ENCODE data around the gene FAIM2.
A peak's percentile ranks its signal among the peaks of the same experiment; 100 is the strongest.

Gene FAIM2

DNA sequence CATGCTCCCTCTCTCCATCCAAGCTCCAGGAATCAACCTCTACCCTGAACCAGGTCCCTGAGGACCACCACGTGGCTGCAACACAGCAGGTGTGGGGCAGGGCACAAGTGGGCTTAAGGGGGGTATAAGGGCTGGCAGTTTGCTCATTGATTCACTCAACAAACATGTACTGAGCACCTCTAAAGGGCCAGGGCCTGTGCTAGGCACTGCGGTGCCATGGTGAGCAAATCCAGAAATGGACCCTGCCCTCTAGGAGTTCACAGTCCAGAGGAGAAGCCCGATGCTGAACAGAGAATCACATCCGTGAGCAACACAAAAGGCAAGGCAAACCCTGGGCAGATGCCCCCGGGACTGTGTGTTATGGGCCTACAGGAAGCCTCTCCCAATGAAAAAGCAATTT is 40.3 kb upstream of the FAIM2 start:
- Mint-ChIP-seq H3K27me3 (no peaks in the 10 kb centered on the region), H3K36me3 (ENCODE audit: low read depth) (no peaks in the 10 kb centered on the region), H3K4me3 (no peak overlapping the region), H3K4me1 (ENCODE audit: low read depth) (peaks cover 32% of the 10 kb centered on the region), H3K9me3 (no peaks in the 10 kb centered on the region), H3K27ac (peak overlapping the region; percentile 95)
- DNase-seq: peak; percentile 29

DNA sequence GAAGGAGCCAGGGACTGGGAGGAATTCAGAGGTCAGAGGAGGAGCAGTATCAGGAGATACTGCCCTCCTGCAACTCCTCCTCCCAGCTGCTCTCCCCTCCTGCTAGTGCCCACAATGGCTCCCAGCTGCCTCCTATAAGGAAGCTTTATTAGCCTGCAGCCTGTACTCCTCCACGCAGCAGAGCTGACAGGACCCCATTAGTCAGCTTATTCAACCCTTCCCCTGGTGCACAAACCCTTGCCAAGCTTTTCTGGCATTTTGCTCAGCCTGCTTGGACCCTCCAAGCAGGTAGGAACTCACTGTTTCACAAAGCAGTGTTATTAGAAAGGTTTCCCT is 39.9 kb upstream of the FAIM2 start:
- Mint-ChIP-seq H3K27me3 (no peaks in the 10 kb centered on the region), H3K4me3 (no peak overlapping the region), H3K27ac (peak overlapping the region; percentile 95)

DNA sequence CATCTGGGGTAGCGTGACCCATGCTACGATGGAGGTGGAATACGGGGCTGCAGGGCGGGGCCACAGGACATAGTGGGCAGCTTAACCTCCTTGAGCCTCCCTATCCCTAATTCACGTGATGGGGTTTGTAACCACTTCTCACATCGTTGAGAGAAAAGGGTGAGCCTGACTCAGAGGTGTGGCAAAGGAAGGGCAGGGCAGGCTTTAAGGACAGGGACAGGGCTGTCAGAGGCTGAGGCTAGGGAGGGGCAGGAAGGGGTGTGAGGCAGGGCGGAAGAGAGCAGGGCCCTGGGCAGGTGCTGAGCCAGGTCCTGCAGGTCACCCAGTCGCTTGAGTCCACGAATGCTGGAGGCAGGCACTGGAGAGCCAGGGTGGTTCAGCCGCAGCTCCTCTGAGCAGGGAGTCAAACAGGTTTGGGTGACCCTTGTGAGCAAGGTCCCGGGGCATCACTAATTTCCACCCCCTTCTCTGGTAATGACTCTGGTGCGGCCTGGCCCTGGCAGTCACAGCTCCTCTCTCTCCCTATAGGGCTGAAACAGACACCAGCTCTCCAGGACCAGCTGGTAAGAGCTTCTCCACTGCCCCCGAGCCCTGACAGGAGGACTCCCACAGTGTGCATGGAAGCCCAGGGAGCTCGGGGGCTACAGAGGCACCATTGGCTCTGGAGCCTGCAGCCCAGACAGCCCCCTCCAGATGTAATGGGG is 39.4 kb upstream of the FAIM2 start:
- peak overlapping the region; percentile 17 for H3K27ac Mint-ChIP-seq
- H3K36me3 Mint-ChIP-seq (ENCODE audit: low read depth): no peaks in the 10 kb centered on the region
- peaks cover 32% of the 10 kb centered on the region for H3K4me1 Mint-ChIP-seq (ENCODE audit: low read depth)
- H3K9me3 Mint-ChIP-seq: no peaks in the 10 kb centered on the region
- no peak overlapping the region for H3K4me3 Mint-ChIP-seq
- DNase-seq: peak; percentile 34
- H3K27me3 Mint-ChIP-seq: no peaks in the 10 kb centered on the region

More for the DNA sequence above, 39.9 kb upstream of the FAIM2 start:
- DNase-seq: no peak
- no peaks in the 10 kb centered on the region for H3K36me3 Mint-ChIP-seq (ENCODE audit: low read depth)
- H3K4me1 Mint-ChIP-seq (ENCODE audit: low read depth): peaks cover 32% of the 10 kb centered on the region
- no peaks in the 10 kb centered on the region for H3K9me3 Mint-ChIP-seq

DNA sequence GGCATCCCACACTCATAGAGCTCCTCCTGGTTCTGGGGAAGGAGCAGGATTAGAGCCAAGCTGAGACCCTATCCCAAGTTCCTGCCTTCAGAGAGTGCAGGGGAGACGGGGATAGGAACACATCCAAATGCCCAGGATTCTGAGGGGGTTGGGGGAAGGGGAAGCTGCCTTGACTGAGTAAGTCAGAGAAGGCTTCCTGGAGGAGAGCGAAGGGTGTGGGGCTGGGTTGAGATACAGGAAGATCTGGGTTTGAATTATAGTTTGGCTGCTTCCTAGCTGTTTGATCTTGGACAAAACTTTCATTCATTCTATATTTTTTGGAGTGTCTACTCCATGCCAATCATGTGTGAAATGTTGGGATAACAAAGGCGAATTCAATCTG is 38.8 kb upstream of the FAIM2 start:
- Mint-ChIP-seq H3K9me3 (no peaks in the 10 kb centered on the region), H3K4me3 (no peak overlapping the region), H3K27ac (no peak overlapping the region), H3K36me3 (ENCODE audit: low read depth) (no peaks in the 10 kb centered on the region), H3K27me3 (no peaks in the 10 kb centered on the region), H3K4me1 (ENCODE audit: low read depth) (peaks cover 32% of the 10 kb centered on the region)
- DNase-seq: no peak

DNA sequence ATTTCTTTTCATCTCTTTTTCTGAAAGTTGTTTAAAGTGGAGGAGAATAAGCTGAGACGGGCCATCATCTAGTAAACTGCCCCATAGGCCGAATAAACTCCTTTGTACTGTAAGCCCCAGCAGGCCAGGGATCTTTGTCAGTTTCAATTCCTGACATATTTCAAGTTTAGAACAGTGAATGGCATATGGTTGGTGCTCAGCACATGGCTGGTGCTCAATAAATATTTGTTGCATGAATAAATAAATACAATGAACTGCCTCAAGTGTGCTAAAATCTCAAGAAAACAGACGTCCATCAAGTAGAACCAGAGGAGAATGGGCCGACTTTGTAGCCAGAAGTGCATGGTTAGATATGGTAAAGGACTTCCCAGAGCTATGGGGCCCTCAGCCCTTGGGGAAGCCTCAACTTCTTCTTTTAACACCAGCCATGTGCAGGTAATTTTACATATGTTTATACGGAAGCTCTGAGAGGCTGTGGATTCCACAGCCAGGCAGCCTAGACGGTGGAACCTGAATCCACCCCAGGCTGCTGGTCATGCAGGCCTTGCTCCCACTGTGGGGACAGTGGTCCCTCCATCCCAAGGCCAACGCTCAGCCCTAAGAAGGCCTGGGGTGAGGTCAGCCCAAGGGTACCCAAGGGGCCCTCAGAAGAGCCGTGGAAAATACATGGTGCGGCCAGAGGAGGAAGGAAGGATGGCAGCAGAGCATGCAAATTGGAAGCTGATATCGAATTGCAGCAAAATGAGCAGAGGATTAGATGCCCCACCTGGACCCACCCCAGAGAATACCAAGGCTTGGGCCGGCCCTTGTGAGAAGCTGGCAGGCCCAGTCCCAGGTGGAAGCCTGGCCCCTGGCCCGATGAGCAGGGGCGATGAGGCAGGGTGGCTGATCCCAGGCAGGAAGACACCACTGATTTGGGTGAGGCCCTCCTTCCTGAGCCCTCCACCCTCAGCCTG is 38.1 kb upstream of the FAIM2 start:
- Mint-ChIP-seq H3K9me3 (no peaks in the 10 kb centered on the region), H3K4me1 (ENCODE audit: low read depth) (peaks cover 32% of the 10 kb centered on the region), H3K36me3 (ENCODE audit: low read depth) (no peaks in the 10 kb centered on the region), H3K4me3 (no peak overlapping the region), H3K27me3 (no peaks in the 10 kb centered on the region), H3K27ac (no peak overlapping the region)
- DNase-seq: peak; percentile 22

DNA sequence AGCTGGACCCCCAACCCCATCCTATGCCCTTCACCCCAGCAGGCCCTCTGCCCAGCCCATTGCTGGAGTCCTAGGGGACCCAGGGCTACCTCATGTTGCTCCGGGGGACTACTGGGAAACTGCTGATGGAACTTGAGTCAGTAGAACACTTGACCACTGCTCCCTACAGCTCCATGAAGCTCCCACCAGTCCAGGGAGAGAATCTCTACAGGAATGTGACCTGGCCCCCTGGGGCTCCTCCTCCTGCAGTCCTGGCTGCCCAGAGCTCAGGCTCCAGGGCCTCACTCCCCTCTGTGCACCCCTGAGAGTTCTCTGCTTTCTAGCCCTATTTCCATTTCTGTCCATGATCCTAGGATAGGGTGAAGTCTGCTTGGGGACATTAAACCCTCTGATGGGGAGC is 36.0 kb upstream of the FAIM2 start:
- Mint-ChIP-seq H3K4me3 (no peak overlapping the region), H3K9me3 (no peaks in the 10 kb centered on the region), H3K4me1 (ENCODE audit: low read depth) (peaks cover 13% of the 10 kb centered on the region), H3K27ac (no peak overlapping the region), H3K27me3 (no peaks in the 10 kb centered on the region), H3K36me3 (ENCODE audit: low read depth) (no peaks in the 10 kb centered on the region)
- DNase-seq: peak; percentile 5

DNA sequence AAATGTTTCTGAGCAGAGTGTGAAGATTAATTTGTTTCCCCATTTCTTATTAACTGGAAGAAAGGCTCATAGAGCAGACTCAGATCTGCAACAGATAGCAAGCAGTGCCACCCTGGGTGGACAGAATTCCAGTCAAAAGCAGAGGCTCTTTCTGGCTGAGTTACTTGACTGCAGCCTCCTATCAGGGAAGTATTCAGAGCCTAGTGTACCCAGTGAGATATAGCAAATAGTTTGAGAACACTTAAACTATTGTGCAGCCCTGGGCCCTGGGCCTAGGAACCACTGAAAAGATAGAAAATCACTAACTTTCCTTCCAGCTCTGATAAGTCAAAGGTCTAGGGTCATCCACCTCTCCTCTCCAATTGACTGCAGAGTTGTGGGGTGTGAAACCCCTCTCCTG is 35.6 kb upstream of the FAIM2 start:
- Mint-ChIP-seq H3K27me3 (no peaks in the 10 kb centered on the region), H3K4me3 (no peak overlapping the region), H3K36me3 (ENCODE audit: low read depth) (no peaks in the 10 kb centered on the region), H3K27ac (no peak overlapping the region), H3K9me3 (no peaks in the 10 kb centered on the region), H3K4me1 (ENCODE audit: low read depth) (peaks cover 9% of the 10 kb centered on the region)
- peak; percentile 5 for DNase-seq

DNA sequence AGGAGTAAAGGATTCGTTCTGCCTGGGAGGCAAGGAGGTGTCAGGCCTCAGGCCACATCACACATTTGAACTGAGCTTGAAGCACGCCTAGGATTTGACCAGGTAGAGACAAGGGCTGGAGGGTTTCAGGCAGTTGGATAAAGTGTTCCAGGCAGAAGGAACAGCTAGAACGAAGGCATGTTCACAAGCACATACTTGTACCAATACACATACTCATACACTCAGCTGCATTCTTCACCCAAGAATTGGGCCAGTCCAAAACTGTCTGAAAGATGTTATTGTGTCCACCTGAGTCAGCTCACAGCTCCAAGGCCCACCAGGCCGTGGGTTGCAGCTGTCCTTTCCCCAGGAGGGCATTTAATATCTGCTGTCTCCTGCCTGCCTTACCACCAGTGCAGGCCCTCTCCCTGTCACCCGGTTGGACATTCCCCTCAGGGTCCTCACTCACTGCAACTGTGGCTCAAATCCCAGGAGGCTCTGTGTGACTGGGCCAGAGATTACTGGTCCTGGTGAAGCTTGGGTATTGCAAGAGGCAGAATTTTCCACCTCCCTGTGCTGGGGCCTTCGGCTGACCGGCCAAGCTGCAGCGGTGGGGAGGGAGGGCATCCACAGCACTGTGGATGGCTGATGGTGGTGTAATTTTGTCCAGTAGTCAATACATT is 34.1 kb upstream of the FAIM2 start:
- H3K27ac Mint-ChIP-seq: no peak overlapping the region
- DNase-seq: peak; percentile 16
- peaks cover 2% of the 10 kb centered on the region for H3K4me1 Mint-ChIP-seq (ENCODE audit: low read depth)
- H3K4me3 Mint-ChIP-seq: no peak overlapping the region
- H3K27me3 Mint-ChIP-seq: no peaks in the 10 kb centered on the region
- H3K9me3 Mint-ChIP-seq: no peaks in the 10 kb centered on the region
- H3K36me3 Mint-ChIP-seq (ENCODE audit: low read depth): no peaks in the 10 kb centered on the region

DNA sequence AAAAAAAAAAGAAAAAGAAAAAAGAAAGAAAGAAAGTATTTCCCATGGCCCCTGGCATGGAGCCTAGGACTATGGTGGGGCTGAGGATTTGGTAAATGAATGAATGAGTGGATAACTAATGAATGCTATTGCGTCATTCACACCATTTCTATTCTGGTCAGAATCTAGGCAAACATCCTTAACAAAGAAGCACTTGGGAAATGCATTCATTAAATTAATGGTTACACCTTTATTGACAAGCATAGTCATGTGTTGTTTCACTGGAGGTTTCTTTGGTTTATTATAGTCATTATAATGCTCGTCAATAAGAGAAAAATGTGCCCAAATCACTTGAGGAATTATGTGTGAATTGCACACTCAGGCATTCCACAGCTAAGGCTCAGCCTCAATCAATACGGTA is 33.2 kb upstream of the FAIM2 start:
- DNase-seq: no peak
- no peaks in the 10 kb centered on the region for H3K4me1 Mint-ChIP-seq (ENCODE audit: low read depth)
- no peak overlapping the region for H3K27ac Mint-ChIP-seq
- no peaks in the 10 kb centered on the region for H3K36me3 Mint-ChIP-seq (ENCODE audit: low read depth)
- H3K9me3 Mint-ChIP-seq: no peaks in the 10 kb centered on the region
- H3K27me3 Mint-ChIP-seq: no peaks in the 10 kb centered on the region
- no peak overlapping the region for H3K4me3 Mint-ChIP-seq

DNA sequence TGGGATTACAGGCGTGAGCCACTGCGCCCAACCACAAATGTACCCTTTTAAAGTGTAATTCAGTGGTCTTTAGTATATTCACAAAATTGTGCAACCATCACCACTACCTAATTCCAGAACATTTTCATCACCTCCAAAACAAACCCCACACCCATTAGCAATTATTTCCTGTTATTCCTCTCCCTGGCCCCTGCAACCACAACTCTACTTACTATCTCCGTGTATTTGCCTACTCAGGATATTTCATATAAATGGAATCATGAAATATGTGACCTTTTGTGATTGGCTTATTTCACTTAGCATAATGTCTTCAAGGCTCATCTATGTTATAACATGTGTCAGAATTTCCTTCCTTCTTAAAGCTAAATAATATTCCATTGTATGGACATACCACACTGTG is 30.8 kb upstream of the FAIM2 start:
- no peak for DNase-seq
- H3K4me3 Mint-ChIP-seq: no peak overlapping the region
- H3K9me3 Mint-ChIP-seq: no peaks in the 10 kb centered on the region
- H3K27ac Mint-ChIP-seq: no peak overlapping the region
- no peaks in the 10 kb centered on the region for H3K27me3 Mint-ChIP-seq
- H3K4me1 Mint-ChIP-seq (ENCODE audit: low read depth): peaks cover 11% of the 10 kb centered on the region
- no peaks in the 10 kb centered on the region for H3K36me3 Mint-ChIP-seq (ENCODE audit: low read depth)

DNA sequence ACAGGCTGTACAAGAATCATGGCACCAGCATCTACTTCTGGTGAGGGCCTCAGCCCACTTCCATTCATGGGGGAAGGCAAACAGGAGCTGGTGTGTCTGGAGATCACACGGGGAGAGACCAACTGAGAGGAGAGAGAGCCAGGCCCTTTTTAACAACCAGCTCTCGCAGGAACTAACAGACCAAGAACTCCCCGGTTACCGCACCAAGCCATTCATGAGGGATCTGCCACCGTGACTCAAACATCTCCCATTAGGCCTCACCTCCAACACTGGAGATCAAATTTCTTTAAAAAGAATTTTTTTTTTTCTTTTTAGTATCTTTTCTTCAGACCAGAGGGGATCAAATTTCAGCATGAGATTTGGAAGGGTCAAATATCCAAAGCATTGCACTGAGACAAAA is 30.1 kb upstream of the FAIM2 start:
- no peaks in the 10 kb centered on the region for H3K9me3 Mint-ChIP-seq
- no peak overlapping the region for H3K4me3 Mint-ChIP-seq
- no peak overlapping the region for H3K27ac Mint-ChIP-seq
- H3K27me3 Mint-ChIP-seq: no peaks in the 10 kb centered on the region
- no peaks in the 10 kb centered on the region for H3K36me3 Mint-ChIP-seq (ENCODE audit: low read depth)
- peaks cover 11% of the 10 kb centered on the region for H3K4me1 Mint-ChIP-seq (ENCODE audit: low read depth)
- peak; percentile 13 for DNase-seq

DNA sequence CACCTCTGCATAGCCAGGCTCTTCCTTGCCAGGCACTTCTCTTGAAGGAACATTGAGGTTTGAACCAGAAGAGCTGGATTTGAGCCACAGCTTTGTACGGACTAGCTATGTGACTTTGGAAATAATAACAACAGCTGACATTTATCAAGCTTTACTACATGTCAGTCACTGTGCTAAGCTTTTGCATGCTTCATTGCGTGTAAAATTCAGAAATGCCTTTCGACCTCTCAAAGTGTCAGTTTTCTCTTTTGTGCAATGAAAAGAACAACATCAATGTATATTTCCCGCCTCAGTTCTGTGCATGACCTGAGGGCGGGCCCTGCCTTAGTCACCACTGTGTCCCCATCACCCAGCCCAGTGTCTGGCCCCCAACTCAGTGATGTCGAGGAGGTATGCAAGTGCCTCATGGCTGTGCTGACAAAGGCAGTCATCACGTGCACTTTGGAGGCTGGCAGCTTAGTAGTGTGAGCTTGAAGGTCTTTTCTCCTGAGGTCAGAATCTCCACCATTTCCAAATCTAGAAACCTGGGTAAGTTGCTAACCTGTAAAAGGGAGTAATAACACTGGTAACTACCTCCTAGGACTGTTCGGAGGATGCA is 28.9 kb upstream of the FAIM2 start:
- Mint-ChIP-seq H3K27ac (no peak overlapping the region), H3K4me3 (no peak overlapping the region), H3K4me1 (ENCODE audit: low read depth) (peaks cover 11% of the 10 kb centered on the region), H3K36me3 (ENCODE audit: low read depth) (no peaks in the 10 kb centered on the region), H3K9me3 (no peaks in the 10 kb centered on the region), H3K27me3 (no peaks in the 10 kb centered on the region)
- no peak for DNase-seq

DNA sequence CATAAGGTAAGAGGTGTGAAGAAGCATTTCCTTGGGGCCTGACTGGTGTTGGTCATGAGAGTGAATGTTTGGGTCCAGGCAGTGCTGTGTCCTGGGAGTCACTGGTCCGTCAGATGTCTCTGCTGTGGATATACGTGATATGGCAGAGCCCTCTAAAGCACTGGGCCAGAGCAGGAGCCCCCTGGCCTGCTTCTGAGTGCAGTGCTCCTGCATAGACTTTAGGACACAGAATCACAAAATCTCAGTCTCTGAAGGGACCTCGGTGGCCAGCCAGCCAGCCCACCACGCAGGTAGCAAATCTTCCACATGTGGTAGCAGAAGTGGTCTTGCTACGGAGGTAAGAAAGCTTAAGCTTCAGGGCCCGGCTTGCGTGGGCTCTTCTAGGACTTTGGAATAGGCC is 28.3 kb upstream of the FAIM2 start:
- no peaks in the 10 kb centered on the region for H3K27me3 Mint-ChIP-seq
- H3K36me3 Mint-ChIP-seq (ENCODE audit: low read depth): no peaks in the 10 kb centered on the region
- H3K9me3 Mint-ChIP-seq: no peaks in the 10 kb centered on the region
- no peak overlapping the region for H3K27ac Mint-ChIP-seq
- H3K4me1 Mint-ChIP-seq (ENCODE audit: low read depth): peaks cover 11% of the 10 kb centered on the region
- DNase-seq: peak; percentile 22
- H3K4me3 Mint-ChIP-seq: no peak overlapping the region

DNA sequence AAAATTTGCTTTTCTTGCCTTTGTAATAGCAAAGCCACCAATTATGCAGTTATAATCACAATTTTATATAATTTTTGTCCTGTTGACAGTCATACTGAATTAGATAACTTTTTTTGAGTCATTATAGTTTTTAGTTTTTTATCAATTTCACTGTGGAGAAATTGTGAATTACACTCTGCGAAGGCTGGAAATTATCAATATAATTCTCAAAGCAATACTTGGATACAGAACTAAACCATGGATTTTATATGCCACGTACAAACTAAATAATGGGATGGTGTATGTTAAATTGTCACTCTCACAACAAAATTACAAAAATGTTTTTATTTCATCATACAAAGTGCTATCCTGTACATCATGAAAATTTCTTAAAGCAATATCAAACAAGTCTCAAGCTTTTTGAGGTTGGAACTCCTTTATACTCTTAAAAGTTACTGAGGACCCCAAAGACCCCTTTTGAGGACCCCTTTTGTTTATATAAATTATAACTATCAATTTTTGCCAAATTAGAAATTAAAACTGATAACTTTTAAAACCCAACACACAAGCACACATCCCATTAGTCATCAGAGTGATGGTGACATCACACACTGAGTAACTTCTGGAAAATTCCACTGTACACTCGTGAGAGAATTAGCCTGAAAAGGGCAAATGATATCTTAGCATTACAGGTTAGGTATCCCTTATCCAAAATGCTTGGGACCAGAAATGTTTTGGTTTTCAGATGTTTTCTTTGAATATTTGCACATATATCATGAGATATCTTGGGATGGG is 27.0 kb upstream of the FAIM2 start:
- H3K36me3 Mint-ChIP-seq (ENCODE audit: low read depth): no peaks in the 10 kb centered on the region

More for the DNA sequence above, 27.0 kb upstream of the FAIM2 start:
- Mint-ChIP-seq H3K4me3 (no peak overlapping the region), H3K27ac (no peak overlapping the region), H3K9me3 (no peaks in the 10 kb centered on the region), H3K4me1 (ENCODE audit: low read depth) (peaks cover 13% of the 10 kb centered on the region), H3K27me3 (no peaks in the 10 kb centered on the region)
- DNase-seq: no peak
